Measurements from ENCODE around the gene CXXC1.

The CXXC1 gene

DNA sequence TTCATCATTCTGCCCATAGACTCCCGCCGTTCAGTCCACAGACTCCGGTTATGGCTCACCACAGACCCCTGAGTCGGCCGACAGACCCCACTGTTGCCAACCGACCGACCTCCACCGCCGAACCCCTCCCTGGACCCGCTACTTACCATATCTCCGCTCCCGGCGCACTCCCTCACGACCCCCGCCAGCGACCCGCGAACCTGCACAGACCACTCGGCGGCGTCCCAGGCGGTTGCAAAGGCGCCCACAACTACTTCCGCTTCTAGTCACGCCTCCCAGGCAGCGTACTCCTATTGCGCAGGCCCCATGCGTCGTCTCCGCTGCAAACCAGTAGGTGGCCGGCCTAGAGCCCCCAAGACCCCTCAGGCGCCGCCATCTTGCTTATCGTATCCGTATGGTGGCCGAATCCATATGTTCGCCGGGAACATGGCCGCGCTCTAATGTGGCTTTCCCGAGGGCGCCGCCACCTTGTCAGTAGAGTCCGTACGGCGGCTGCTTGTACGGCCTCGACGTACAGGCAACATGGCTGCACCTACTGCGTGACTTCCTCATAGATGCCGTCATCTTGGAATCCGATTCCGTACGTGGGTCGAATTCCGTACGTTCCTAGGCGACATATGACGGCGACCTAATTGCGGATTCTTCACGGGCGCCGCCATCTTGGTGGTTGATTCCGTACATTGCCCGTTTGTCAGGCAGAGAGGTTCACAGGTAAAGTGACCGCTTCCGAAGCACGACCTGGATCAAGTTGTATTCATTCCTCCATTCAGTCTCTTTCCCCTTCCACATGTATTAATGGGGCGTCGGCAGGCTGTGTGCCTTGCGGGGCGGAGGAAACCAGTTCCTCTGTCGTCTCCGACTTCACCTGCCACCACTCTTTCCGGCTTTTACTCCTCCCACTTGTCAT, at the start of gene CXXC1:
Gene CXXC1, minus strand, starts transcription at position 252 of the 907 bp plus-strand sequence. Its CDS starts 103 bp downstream, at position 149.
- TF ChIP-seq CREB1 (IDR thresholded peaks at IDR 0.05; ENCODE audit: low read depth) (peak; percentile 24; the same call in 1 of the 2 replicates), EP300 (IDR thresholded peaks at IDR 0.05; ENCODE audit: borderline replicate concordance) (0 out of 2 replicates have a peak, but pooled peaks have one; percentile 6), TAF1 (IDR thresholded peaks at IDR 0.05; ENCODE audit: low read depth) (peak; percentile 20; the same call in 1 of the 2 replicates), EGR1 (IDR thresholded peaks at IDR 0.05) (peak; percentile 100), TCF12 (IDR thresholded peaks at IDR 0.05; ENCODE audit: low read depth) (no peak; the same call in 1 of the 2 replicates), FOXM1 (IDR thresholded peaks at IDR 0.05; ENCODE audit: borderline replicate concordance, low read depth) (no peak), TEAD4 (IDR thresholded peaks at IDR 0.05) (peak; percentile 58; the same call in 1 of the 2 replicates), NFIC (IDR thresholded peaks at IDR 0.05) (no peak), ZBTB7A (IDR thresholded peaks at IDR 0.05; ENCODE audit: low read depth) (peak; percentile 95), YY1 (IDR thresholded peaks at IDR 0.05; ENCODE audit: low read depth) (peak; percentile 100)
- TF ChIP-seq, protein P1, sequence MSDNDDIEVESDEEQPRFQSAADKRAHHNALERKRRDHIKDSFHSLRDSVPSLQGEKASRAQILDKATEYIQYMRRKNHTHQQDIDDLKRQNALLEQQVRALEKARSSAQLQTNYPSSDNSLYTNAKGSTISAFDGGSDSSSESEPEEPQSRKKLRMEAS (IDR thresholded peaks at IDR 0.05), result peak; percentile 57; the same call in 1 of the 2 replicates
- TF ChIP-seq, protein P2, sequence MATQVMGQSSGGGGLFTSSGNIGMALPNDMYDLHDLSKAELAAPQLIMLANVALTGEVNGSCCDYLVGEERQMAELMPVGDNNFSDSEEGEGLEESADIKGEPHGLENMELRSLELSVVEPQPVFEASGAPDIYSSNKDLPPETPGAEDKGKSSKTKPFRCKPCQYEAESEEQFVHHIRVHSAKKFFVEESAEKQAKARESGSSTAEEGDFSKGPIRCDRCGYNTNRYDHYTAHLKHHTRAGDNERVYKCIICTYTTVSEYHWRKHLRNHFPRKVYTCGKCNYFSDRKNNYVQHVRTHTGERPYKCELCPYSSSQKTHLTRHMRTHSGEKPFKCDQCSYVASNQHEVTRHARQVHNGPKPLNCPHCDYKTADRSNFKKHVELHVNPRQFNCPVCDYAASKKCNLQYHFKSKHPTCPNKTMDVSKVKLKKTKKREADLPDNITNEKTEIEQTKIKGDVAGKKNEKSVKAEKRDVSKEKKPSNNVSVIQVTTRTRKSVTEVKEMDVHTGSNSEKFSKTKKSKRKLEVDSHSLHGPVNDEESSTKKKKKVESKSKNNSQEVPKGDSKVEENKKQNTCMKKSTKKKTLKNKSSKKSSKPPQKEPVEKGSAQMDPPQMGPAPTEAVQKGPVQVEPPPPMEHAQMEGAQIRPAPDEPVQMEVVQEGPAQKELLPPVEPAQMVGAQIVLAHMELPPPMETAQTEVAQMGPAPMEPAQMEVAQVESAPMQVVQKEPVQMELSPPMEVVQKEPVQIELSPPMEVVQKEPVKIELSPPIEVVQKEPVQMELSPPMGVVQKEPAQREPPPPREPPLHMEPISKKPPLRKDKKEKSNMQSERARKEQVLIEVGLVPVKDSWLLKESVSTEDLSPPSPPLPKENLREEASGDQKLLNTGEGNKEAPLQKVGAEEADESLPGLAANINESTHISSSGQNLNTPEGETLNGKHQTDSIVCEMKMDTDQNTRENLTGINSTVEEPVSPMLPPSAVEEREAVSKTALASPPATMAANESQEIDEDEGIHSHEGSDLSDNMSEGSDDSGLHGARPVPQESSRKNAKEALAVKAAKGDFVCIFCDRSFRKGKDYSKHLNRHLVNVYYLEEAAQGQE (IDR thresholded peaks at IDR 0.05; ENCODE audit: low read depth), result no peak
- TF ChIP-seq, protein P3, sequence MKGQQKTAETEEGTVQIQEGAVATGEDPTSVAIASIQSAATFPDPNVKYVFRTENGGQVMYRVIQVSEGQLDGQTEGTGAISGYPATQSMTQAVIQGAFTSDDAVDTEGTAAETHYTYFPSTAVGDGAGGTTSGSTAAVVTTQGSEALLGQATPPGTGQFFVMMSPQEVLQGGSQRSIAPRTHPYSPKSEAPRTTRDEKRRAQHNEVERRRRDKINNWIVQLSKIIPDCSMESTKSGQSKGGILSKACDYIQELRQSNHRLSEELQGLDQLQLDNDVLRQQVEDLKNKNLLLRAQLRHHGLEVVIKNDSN (IDR thresholded peaks at IDR 0.05), result 0 out of 2 replicates have a peak, but pooled peaks have one; percentile 4

DNA sequence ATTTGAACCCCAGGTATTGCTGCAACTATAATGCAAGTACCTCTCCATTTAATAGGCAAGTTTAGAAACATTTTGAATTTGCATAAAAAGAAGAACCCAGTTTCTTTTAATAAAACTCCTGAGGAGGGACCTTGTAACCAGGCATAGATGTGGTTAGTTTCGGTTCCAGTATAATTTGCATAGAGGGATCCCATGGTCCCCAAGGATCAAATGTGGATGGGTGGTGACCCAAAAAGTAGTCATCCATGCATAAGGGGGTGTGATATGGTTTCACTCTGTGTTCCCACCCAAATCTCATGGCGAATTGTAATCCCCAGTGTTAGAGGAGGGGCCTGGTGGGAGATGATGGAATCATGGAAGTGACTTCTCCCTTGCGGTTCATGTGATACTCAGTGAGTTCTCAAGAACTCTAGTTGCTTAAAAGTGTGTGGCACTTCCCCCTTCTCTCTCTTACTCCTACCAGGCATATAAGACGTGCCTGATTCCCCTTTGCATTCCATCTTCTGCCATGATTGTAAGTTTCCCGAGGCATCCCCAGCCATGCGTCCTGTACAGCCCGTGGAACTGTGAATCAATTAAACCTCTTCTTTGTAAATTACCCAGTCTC, 47.2 kb upstream of the CXXC1 start:
- TF ChIP-seq EP300 (IDR thresholded peaks at IDR 0.05; ENCODE audit: borderline replicate concordance), result no peak
- no peak for TF ChIP-seq TCF12 (IDR thresholded peaks at IDR 0.05; ENCODE audit: low read depth)
- no peak for TF ChIP-seq RAD21 (IDR thresholded peaks at IDR 0.05; ENCODE audit: low read depth)
- no peak for TF ChIP-seq FOXM1 (IDR thresholded peaks at IDR 0.05; ENCODE audit: borderline replicate concordance, low read depth)
- TF ChIP-seq YY1 (IDR thresholded peaks at IDR 0.05; ENCODE audit: low read depth), result no peak
- TF ChIP-seq CEBPB (IDR thresholded peaks at IDR 0.05), result no peak
- TF ChIP-seq NFIC (IDR thresholded peaks at IDR 0.05), result no peak

DNA sequence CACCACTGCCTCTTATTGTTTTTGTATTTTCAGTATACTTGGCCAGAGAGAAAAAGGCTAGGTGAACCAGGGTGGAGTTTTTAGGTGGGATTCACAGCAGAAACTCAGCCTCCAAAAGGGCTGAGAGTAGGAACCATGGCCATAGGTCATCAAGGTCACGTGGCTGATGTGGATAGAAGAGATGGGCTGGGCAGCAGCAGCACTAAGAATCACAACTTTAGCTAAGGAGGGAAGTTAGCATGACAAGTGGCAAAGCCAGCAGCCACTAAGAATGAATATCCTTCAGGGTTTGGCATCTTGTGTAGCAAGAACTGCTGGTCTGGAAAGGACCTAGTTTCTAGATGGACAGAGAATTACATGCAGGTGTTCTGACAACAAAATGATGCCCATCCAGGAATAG, 44.2 kb upstream of the CXXC1 start:
- TF ChIP-seq, protein P3 (IDR thresholded peaks at IDR 0.05), result no peak
- TF ChIP-seq EGR1 (IDR thresholded peaks at IDR 0.05) (no peak), TCF12 (IDR thresholded peaks at IDR 0.05; ENCODE audit: low read depth) (no peak), YY1 (IDR thresholded peaks at IDR 0.05; ENCODE audit: low read depth) (no peak), CEBPB (IDR thresholded peaks at IDR 0.05) (no peak), RAD21 (IDR thresholded peaks at IDR 0.05; ENCODE audit: low read depth) (no peak), ZBTB7A (IDR thresholded peaks at IDR 0.05; ENCODE audit: low read depth) (no peak), NFIC (IDR thresholded peaks at IDR 0.05) (no peak), TAF1 (IDR thresholded peaks at IDR 0.05; ENCODE audit: low read depth) (no peak), EP300 (IDR thresholded peaks at IDR 0.05; ENCODE audit: borderline replicate concordance) (no peak), TEAD4 (IDR thresholded peaks at IDR 0.05) (no peak), CREB1 (IDR thresholded peaks at IDR 0.05; ENCODE audit: low read depth) (no peak), FOXM1 (IDR thresholded peaks at IDR 0.05; ENCODE audit: borderline replicate concordance, low read depth) (no peak)
- TF ChIP-seq, protein P1 (IDR thresholded peaks at IDR 0.05), result no peak
- TF ChIP-seq, protein P2 (IDR thresholded peaks at IDR 0.05; ENCODE audit: low read depth), result no peak

DNA sequence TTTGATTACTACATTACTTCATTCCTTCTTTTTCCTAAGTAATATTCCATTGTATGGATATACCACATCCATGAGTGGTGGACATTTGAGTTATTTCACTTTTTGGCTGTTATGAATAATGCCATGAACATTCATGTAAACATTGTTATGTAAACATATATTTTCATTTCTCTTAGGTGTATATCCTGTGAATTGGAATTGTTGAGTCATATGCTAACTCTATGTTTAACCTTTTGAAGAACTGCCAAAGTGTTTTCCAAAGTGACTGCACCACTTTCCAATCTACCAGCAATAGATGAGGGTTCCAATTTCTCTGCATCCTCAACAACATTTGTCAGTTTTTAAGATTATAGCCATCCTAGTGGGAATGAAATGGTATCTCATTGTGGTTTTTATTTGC, 42.7 kb upstream of the CXXC1 start:
- TF ChIP-seq EGR1 (IDR thresholded peaks at IDR 0.05) (no peak), FOXM1 (IDR thresholded peaks at IDR 0.05; ENCODE audit: borderline replicate concordance, low read depth) (no peak), CEBPB (IDR thresholded peaks at IDR 0.05) (no peak), YY1 (IDR thresholded peaks at IDR 0.05; ENCODE audit: low read depth) (no peak), NFIC (IDR thresholded peaks at IDR 0.05) (no peak), RAD21 (IDR thresholded peaks at IDR 0.05; ENCODE audit: low read depth) (no peak), TAF1 (IDR thresholded peaks at IDR 0.05; ENCODE audit: low read depth) (no peak), ZBTB7A (IDR thresholded peaks at IDR 0.05; ENCODE audit: low read depth) (no peak), CREB1 (IDR thresholded peaks at IDR 0.05; ENCODE audit: low read depth) (no peak), TCF12 (IDR thresholded peaks at IDR 0.05; ENCODE audit: low read depth) (no peak)
- TF ChIP-seq, protein P1 (IDR thresholded peaks at IDR 0.05), result no peak
- TF ChIP-seq, protein P3 (IDR thresholded peaks at IDR 0.05), result no peak

All from Ishikawa (cell line).